Panc1 (cell line): ENCODE data around the gene GUCY1A1. TPM values are rescaled to one million over a fixed set of nuclear protein-coding genes. Genes with fewer than 3 reads are reported as not detected.

Experiments used
- ATAC-seq: fragments of 200-7000 bp; cut with Tn5 transposase; 2 replicates; pipeline ENCODE4 v1.9.1; 2020; ENCODE audit warnings: mild to moderate bottlenecking, moderate library complexity
- BruUV-seq: library from RNA; stranded (reverse); fragments of 400-500 nt; replicated peaks from 2 replicates; lab custom pipeline; 2021; lab: Mats Ljungman, UMichigan
- CTCF ChIA-PET: fragments of 300-600 bp; sonication (Branson Sonifier 250); formaldehyde crosslinking; loops from one replicate; lab custom pipeline; 2022; ENCODE audit warnings: antibody characterized with exemption; lab: Charles Lee
- POLR2A ChIA-PET: fragments of 300-600 bp; sonication (Branson Sonifier 250); formaldehyde crosslinking; loops from one replicate; lab custom pipeline; 2022; ENCODE audit warnings: antibody characterized with exemption; lab: Charles Lee
- DNase-seq: peaks from one replicate; pipeline ENCODE4 v3.0.0-alpha.2; 2010; ENCODE audit warnings: low read depth, low spot score
- H3K27ac ChIP-seq: 2 replicates; pipeline ENCODE4 v1.5.1; 2011; ENCODE audit warnings: mild to moderate bottlenecking, low read length, inconsistent platforms
- H3K27me3 ChIP-seq: fragments of 200-500 bp; sonication (Bioruptor generic); 2 replicates; pipeline ENCODE4 v1.6.0; 2014; ENCODE audit warnings: low read length, inconsistent platforms; ENCODE audit not compliant: control insufficient read depth, insufficient read depth
- H3K36me3 ChIP-seq: fragments of 200-500 bp; sonication (Bioruptor generic); 2 replicates; pipeline ENCODE4 v1.5.1; 2014; ENCODE audit warnings: inconsistent platforms, mild to moderate bottlenecking, low read length, moderate library complexity; ENCODE audit not compliant: control insufficient read depth, insufficient read depth
- H3K4me1 ChIP-seq: 2 replicates; pipeline ENCODE4 v1.5.1; 2011; ENCODE audit warnings: inconsistent platforms, mild to moderate bottlenecking, low read length, moderate library complexity; ENCODE audit not compliant: control insufficient read depth, insufficient read depth
- H3K4me3 ChIP-seq, 2 experiments: 2 replicates each; pipeline ENCODE4 v1.5.1; 2011 to 2012; ENCODE audit warnings: low read depth in 2 of 2, low read length in 2 of 2, mild to moderate bottlenecking in 2 of 2, inconsistent platforms in 1 of 2, moderate library complexity in 1 of 2
- H3K9me3 ChIP-seq: fragments of 200-500 bp; sonication (Bioruptor generic); 2 replicates; pipeline ENCODE4 v1.5.1; 2014; ENCODE audit warnings: low read depth, mild to moderate bottlenecking, inconsistent platforms, low read length, moderate library complexity; ENCODE audit not compliant: control insufficient read depth, insufficient read depth
- POLR2AphosphoS5 ChIP-seq: IDR thresholded peaks from 2 replicates; pipeline ENCODE4 v1.6.1; 2012; ENCODE audit warnings: mild to moderate bottlenecking, low read depth, low read length, moderate library complexity
- SIN3A ChIP-seq: IDR thresholded peaks from 2 replicates; pipeline ENCODE4 v1.6.1; 2012; ENCODE audit warnings: low read depth, mild to moderate bottlenecking, low read length, moderate library complexity, borderline replicate concordance; ENCODE audit not compliant: insufficient read depth
- TCF7L2 ChIP-seq: IDR thresholded peaks from 2 replicates; pipeline ENCODE4 v1.6.1; 2011; ENCODE audit warnings: mild to moderate bottlenecking, low read depth, low read length, inconsistent platforms
- in situ Hi-C: cut with HindIII; loops from 2 replicates; pipeline ENCODE4 v1.10.0; 2016; ENCODE audit warnings: low sequenced_read_pairs, low pct_unique_long_range_greater_than_20kb
- intact Hi-C: fragments of 100-400 bp; cut with micrococcal nuclease; formaldehyde crosslinking; loops from one replicate; pipeline ENCODE4 v1.10.0; 2022; ENCODE audit not compliant: unreplicated experiment
- total RNA-seq: library from RNA; stranded (reverse); gene quantifications from one replicate; pipeline ENCODE4 v1.2.1, GENCODE V29; 2021; ENCODE audit not compliant: unreplicated experiment
- TF ChIP-seq, protein P1 (sequence below), 2 experiments: IDR thresholded peaks; 2 replicates each; pipeline ENCODE4 v1.6.1; 2011 to 2012; ENCODE audit warnings: low read depth in 2 of 2, control low read depth in 1 of 2, low read length in 1 of 2, mild to moderate bottlenecking in 1 of 2, moderate library complexity in 1 of 2; ENCODE audit not compliant: insufficient read depth in 1 of 2
- TF ChIP-seq, protein P2 (sequence below): fragments of 450-650 bp; IDR thresholded peaks from 2 replicates; pipeline ENCODE4 v1.5.1; 2017; ENCODE audit warnings: mild to moderate bottlenecking

Gene GUCY1A1
- total RNA-seq, 1 experiment from 2014 or later: 0.57 TPM

DNA sequence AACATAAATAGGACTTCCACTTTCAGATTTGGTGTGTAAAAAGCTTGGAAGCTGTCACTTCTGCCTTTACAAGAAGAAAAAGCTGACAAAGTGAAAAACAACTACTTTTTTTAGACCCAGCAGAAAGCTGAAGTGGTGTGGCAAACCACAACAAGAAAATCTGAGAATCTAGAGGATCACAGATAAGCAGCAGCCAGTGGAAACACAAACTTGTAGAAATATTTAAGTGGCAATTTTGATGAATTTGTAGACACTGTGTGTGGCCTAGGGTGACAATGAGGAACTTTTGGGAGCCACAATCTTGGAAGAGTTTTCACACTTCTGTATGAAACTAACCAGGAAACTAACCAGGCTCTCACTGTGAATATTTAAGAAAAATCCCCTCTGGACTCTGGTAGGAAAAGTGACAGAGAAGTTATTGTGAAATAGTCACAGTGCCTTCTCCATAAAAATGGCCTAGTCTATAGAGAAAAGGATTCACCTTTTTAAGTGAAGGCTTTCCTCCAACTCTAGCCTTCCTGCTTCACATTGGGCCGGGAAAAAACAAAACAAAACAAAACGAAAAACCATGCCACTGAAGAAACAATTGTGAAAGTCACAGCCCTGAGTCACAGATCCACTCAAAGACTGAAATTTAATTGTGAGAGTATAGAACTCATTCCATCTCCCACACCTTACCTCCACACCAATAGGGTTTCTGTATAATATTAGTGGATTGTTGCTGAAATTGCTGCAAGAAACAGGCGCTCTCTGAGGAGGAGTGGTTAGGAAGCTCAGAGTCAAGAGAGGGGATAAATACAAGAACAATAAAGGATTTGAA lies 26.7 kb upstream of the GUCY1A1 start:
- H3K36me3 ChIP-seq: no peaks in the 10 kb centered on the region
- in situ Hi-C loops (no loop called here), intact Hi-C loops (no loop called here)
- ATAC-seq (no peak), DNase-seq (no peak)
- H3K4me3 ChIP-seq: no peak overlapping the region
- no peak overlapping the region for H3K27ac ChIP-seq
- no peaks in the 10 kb centered on the region for H3K9me3 ChIP-seq
- no peaks in the 10 kb centered on the region for H3K4me1 ChIP-seq
- ChIA-PET POLR2A (no interaction called here), CTCF (no interaction called here)
- BruUV-seq: no TSS peak
- H3K27me3 ChIP-seq: no peaks in the 10 kb centered on the region
- no peak for TF ChIP-seq SIN3A
- TF ChIP-seq, protein P1, sequence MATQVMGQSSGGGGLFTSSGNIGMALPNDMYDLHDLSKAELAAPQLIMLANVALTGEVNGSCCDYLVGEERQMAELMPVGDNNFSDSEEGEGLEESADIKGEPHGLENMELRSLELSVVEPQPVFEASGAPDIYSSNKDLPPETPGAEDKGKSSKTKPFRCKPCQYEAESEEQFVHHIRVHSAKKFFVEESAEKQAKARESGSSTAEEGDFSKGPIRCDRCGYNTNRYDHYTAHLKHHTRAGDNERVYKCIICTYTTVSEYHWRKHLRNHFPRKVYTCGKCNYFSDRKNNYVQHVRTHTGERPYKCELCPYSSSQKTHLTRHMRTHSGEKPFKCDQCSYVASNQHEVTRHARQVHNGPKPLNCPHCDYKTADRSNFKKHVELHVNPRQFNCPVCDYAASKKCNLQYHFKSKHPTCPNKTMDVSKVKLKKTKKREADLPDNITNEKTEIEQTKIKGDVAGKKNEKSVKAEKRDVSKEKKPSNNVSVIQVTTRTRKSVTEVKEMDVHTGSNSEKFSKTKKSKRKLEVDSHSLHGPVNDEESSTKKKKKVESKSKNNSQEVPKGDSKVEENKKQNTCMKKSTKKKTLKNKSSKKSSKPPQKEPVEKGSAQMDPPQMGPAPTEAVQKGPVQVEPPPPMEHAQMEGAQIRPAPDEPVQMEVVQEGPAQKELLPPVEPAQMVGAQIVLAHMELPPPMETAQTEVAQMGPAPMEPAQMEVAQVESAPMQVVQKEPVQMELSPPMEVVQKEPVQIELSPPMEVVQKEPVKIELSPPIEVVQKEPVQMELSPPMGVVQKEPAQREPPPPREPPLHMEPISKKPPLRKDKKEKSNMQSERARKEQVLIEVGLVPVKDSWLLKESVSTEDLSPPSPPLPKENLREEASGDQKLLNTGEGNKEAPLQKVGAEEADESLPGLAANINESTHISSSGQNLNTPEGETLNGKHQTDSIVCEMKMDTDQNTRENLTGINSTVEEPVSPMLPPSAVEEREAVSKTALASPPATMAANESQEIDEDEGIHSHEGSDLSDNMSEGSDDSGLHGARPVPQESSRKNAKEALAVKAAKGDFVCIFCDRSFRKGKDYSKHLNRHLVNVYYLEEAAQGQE (IDR thresholded peaks at IDR 0.05; ENCODE audit: insufficient read depth in 1 of 2, low read depth in 2 of 2, low read length in 1 of 2): no peak
- TF ChIP-seq, protein P2, sequence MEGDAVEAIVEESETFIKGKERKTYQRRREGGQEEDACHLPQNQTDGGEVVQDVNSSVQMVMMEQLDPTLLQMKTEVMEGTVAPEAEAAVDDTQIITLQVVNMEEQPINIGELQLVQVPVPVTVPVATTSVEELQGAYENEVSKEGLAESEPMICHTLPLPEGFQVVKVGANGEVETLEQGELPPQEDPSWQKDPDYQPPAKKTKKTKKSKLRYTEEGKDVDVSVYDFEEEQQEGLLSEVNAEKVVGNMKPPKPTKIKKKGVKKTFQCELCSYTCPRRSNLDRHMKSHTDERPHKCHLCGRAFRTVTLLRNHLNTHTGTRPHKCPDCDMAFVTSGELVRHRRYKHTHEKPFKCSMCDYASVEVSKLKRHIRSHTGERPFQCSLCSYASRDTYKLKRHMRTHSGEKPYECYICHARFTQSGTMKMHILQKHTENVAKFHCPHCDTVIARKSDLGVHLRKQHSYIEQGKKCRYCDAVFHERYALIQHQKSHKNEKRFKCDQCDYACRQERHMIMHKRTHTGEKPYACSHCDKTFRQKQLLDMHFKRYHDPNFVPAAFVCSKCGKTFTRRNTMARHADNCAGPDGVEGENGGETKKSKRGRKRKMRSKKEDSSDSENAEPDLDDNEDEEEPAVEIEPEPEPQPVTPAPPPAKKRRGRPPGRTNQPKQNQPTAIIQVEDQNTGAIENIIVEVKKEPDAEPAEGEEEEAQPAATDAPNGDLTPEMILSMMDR: no peak
- no peak for TF ChIP-seq TCF7L2
- no peak for TF ChIP-seq POLR2AphosphoS5

DNA sequence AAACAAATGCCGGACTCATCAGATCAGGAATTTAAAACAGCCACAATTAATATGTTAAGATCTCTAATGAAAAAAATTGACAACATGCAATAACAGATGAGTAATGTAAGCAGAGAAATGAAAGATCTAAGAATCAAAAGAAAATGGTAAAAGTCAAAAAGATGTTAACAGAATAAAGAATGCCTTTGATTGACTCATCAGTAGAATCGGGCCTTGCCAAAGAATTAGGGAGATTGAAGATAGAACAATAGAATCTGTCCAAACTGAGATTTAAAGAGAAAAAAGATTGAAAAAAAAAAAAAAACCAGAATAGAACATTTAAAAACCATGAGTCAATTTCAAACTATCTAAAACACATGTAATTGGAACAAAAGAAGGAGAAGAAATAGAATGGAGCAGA lies 25.9 kb upstream of the GUCY1A1 start:
- ChIA-PET POLR2A (no interaction called here), CTCF (no interaction called here)
- Histone ChIP-seq H3K9me3 (no peaks in the 10 kb centered on the region), H3K4me1 (no peaks in the 10 kb centered on the region), H3K27me3 (no peaks in the 10 kb centered on the region), H3K4me3 (no peak overlapping the region), H3K36me3 (no peaks in the 10 kb centered on the region), H3K27ac (no peak overlapping the region)
- DNase-seq: no peak
- TF ChIP-seq SIN3A: no peak
- TF ChIP-seq TCF7L2: no peak
- ATAC-seq: no peak
- intact Hi-C loops (no loop called here), in situ Hi-C loops (no loop called here)
- BruUV-seq: no TSS peak

DNA sequence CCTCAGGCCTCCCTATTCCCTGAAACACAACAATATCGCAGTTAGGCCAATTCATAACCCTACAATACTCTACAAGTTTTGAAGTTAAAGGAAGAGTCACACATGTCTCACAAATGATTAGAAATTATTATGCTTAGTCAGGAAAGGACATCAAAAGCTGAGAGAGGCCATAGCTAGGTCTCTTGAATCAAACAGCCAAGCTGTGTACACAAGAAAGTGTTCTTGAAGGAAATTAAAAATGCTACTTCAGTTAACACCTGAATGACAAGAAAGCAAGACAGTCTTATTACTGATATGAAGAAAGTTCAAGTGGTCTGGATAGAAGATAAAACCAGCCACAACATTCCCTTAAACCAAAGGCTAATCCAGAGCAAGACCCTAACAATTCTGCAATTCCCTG lies 23.6 kb upstream of the GUCY1A1 start:
- Histone ChIP-seq H3K4me1 (no peaks in the 10 kb centered on the region), H3K27me3 (no peaks in the 10 kb centered on the region), H3K4me3 (no peak overlapping the region), H3K36me3 (no peaks in the 10 kb centered on the region), H3K9me3 (no peaks in the 10 kb centered on the region), H3K27ac (no peak overlapping the region)
- TF ChIP-seq, protein P1 (IDR thresholded peaks at IDR 0.05; ENCODE audit: insufficient read depth in 1 of 2, low read depth in 2 of 2, low read length in 1 of 2): no peak
- TF ChIP-seq SIN3A: no peak
- TF ChIP-seq, protein P2: no peak
- no peak for TF ChIP-seq TCF7L2
- no peak for TF ChIP-seq POLR2AphosphoS5
- in situ Hi-C loops (no loop called here), intact Hi-C loops (no loop called here)
- DNase-seq: no peak
- no peak for ATAC-seq
- ChIA-PET POLR2A (no interaction called here), CTCF (no interaction called here)
- no TSS peak for BruUV-seq
